Measurements from ENCODE around the gene SORCS3.

The SORCS3 gene

DNA sequence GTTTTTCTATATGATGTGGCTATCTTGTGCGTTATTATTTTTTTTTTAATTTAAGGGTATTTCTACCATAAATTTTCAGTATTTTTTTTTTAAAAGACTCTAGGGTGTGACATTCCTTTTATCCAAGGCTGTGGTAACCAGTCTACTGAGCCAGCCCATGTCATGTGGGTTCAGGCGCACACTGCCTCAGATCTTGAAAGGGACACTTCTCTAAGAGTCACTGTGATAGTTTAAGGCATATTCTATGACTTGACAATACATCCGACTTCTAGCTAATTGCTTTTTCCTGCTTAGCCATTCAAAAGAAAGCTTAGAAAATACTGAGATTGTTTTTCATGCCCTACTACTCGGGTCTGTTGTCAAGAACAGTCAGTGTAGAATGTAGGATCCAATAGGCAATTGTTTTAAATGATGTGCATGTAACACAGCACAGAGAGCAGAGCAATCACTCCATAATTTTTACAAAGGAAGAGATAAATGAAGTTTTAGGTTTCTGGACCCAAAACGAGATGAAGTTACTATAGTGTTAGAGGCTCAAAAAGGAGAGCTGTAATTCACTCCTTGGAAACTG lies 263.7 kb downstream of the SORCS3 start:
- no peaks in the 10 kb centered on the region for H3K36me3 ChIP-seq (ENCODE audit: insufficient read depth, low read length)
- no peaks in the 10 kb centered on the region for H3K27me3 ChIP-seq (ENCODE audit: control insufficient read depth, insufficient read depth, low read length)
- no peak overlapping the region for H3K4me3 ChIP-seq (ENCODE audit: low read length)
- no peak overlapping the region for H3K9ac ChIP-seq (ENCODE audit: low read depth, low read length)
- H3K4me2 ChIP-seq (ENCODE audit: low read length): no peak overlapping the region
- H3K9me3 ChIP-seq (replicated peaks; ENCODE audit: low read length): no peaks in the 10 kb centered on the region
- H3K4me1 ChIP-seq (ENCODE audit: control insufficient read depth, insufficient read depth, low read length): no peaks in the 10 kb centered on the region

DNA sequence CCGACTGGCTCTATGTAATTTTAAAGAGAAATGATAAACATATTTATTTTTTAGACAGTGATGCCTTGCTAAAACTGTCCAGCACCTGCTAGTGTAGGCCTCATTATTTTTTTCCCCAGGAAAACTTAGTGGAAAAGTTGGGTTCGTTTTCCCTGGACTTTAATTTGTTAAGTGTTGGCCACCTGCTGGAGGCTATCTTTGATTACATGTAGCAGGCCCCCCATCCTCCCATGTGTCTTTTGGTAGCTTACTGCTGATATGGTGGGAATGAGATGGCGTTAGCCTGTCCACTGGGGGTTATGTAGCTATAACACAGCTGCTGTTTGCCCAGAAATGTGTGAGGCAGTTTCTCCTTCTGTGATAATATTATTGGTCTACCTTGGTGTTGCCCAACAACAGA lies 265.0 kb downstream of the SORCS3 start:
- H3K4me1 ChIP-seq (ENCODE audit: control insufficient read depth, insufficient read depth, low read length): no peaks in the 10 kb centered on the region
- H3K9me3 ChIP-seq (replicated peaks; ENCODE audit: low read length): no peaks in the 10 kb centered on the region
- H3K4me3 ChIP-seq (ENCODE audit: low read length): no peak overlapping the region
- H3K4me2 ChIP-seq (ENCODE audit: low read length): no peak overlapping the region
- H3K36me3 ChIP-seq (ENCODE audit: insufficient read depth, low read length): no peaks in the 10 kb centered on the region
- H3K27me3 ChIP-seq (ENCODE audit: control insufficient read depth, insufficient read depth, low read length): no peaks in the 10 kb centered on the region
- H3K9ac ChIP-seq (ENCODE audit: low read depth, low read length): no peak overlapping the region

DNA sequence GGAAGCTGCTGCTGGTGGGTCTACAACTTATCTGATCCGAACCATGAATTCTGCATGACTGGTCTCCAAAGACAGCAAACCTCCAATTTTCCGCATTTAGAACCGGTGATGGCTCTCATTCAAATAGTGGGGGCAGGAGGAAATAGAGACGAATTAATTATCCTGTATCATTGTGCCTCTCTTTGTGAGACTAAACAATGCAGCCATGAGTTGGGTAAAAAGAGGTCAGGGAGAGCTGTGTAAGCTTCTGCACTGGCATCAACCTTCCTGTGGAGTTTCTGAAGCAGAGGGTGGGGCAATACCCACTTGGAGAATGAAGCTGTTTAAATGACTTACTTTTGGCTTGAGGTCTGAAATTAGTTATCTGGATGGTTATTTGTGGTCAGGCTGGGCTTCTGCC lies 266.4 kb downstream of the SORCS3 start:
- no peak overlapping the region for H3K4me2 ChIP-seq (ENCODE audit: low read length)

DNA sequence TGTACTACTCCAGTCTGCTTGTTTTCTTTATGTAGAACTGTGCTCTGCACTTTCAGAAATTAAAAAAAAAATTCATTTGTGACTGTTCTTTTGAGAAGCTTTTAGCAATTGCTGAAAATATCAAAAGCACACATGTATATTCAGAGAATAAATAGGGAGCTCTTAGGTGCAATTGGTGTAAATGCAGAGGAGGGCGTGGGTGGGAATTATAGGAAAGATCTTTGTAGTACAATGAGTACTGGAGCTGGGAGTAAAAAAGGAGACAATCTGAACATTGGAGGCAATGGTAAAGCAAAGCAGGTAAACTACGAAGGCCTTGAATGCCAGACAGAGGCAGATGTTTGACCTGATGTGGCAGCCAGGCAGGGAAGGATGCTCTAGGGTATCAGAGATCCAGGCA lies 267.5 kb downstream of the SORCS3 start:
- H3K9me3 ChIP-seq (replicated peaks; ENCODE audit: low read length): no peaks in the 10 kb centered on the region
- H3K4me2 ChIP-seq (ENCODE audit: low read length): no peak overlapping the region
- H3K4me1 ChIP-seq (ENCODE audit: control insufficient read depth, insufficient read depth, low read length): no peaks in the 10 kb centered on the region
- H3K27me3 ChIP-seq (ENCODE audit: control insufficient read depth, insufficient read depth, low read length): no peaks in the 10 kb centered on the region
- no peak overlapping the region for H3K9ac ChIP-seq (ENCODE audit: low read depth, low read length)
- no peak overlapping the region for H3K4me3 ChIP-seq (ENCODE audit: low read length)
- no peaks in the 10 kb centered on the region for H3K36me3 ChIP-seq (ENCODE audit: insufficient read depth, low read length)

More for the DNA sequence above, 266.4 kb downstream of the SORCS3 start:
- H3K4me3 ChIP-seq (ENCODE audit: low read length): no peak overlapping the region
- no peaks in the 10 kb centered on the region for H3K9me3 ChIP-seq (replicated peaks; ENCODE audit: low read length)
- H3K4me1 ChIP-seq (ENCODE audit: control insufficient read depth, insufficient read depth, low read length): no peaks in the 10 kb centered on the region
- H3K36me3 ChIP-seq (ENCODE audit: insufficient read depth, low read length): no peaks in the 10 kb centered on the region
- no peak overlapping the region for H3K9ac ChIP-seq (ENCODE audit: low read depth, low read length)
- no peaks in the 10 kb centered on the region for H3K27me3 ChIP-seq (ENCODE audit: control insufficient read depth, insufficient read depth, low read length)

DNA sequence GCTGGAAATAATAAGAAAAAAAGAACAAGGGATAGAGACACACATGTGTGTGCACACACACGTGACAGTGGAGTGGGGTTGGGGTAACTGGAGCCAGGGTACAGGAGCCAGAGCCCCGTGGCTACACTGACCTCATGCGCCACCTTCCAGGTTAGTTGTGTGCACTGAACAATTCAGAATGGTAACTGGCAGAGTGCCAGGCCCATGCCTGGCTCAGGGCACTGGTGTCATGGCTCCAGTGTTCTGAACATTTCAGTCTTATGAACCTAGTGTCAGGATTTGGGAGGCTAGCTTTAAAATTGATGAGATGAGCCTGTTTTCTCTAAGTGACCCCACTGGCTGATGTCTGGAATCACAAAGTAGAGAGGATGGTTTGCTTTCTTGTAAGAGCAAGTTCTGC lies 269.6 kb downstream of the SORCS3 start:
- Histone ChIP-seq H3K27me3 (ENCODE audit: control insufficient read depth, insufficient read depth, low read length) (no peaks in the 10 kb centered on the region), H3K9me3 (replicated peaks; ENCODE audit: low read length) (no peaks in the 10 kb centered on the region), H3K36me3 (ENCODE audit: insufficient read depth, low read length) (no peaks in the 10 kb centered on the region), H3K4me1 (ENCODE audit: control insufficient read depth, insufficient read depth, low read length) (no peaks in the 10 kb centered on the region), H3K4me3 (ENCODE audit: low read length) (no peak overlapping the region), H3K9ac (ENCODE audit: low read depth, low read length) (no peak overlapping the region), H3K4me2 (ENCODE audit: low read length) (no peak overlapping the region)

DNA sequence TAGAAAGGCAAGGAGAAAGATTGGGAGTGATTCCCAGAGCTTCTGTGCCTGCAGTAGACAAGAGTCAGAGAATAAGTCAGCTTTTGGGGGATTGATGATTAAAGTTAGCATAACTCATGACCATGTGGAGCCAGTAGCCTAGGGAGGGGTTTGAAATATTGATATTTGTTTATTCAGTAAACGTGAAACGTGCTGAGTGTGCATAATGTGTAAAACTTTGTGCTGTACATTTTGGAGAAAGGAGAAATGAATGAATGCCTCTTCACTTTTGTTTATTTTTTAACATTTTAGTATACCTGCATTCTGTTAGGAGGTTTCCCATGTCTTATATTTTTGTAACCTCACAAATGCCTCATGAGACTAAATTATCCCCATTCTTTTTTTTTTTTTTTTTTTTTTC lies 272.3 kb downstream of the SORCS3 start:
- H3K4me2 ChIP-seq (ENCODE audit: low read length): no peak overlapping the region
- no peak overlapping the region for H3K9ac ChIP-seq (ENCODE audit: low read depth, low read length)
- H3K4me3 ChIP-seq (ENCODE audit: low read length): no peak overlapping the region
- H3K27me3 ChIP-seq (ENCODE audit: control insufficient read depth, insufficient read depth, low read length): no peaks in the 10 kb centered on the region
- H3K4me1 ChIP-seq (ENCODE audit: control insufficient read depth, insufficient read depth, low read length): no peaks in the 10 kb centered on the region
- no peaks in the 10 kb centered on the region for H3K36me3 ChIP-seq (ENCODE audit: insufficient read depth, low read length)
- H3K9me3 ChIP-seq (replicated peaks; ENCODE audit: low read length): no peaks in the 10 kb centered on the region

DNA sequence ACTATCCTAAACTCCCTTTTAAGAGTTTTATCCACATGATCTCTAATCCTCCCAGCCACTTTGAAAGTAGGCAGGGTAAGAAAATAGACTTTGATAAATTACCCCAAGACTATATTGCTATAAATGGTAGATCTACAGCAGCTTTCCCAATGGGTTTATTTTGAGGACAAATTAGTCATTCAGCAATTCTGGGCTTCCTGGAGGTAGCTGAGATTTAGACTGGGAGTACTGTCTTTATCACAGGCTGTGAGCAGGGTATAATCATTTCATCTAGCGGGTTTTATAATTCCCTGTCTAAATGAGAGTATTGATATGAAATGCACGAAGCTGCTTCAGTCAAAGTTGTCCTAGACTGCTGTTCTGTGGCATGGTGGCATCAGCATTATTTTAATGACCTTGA lies 279.4 kb downstream of the SORCS3 start:
- no peak overlapping the region for H3K4me3 ChIP-seq (ENCODE audit: low read length)
- H3K27me3 ChIP-seq (ENCODE audit: control insufficient read depth, insufficient read depth, low read length): no peaks in the 10 kb centered on the region
- H3K9ac ChIP-seq (ENCODE audit: low read depth, low read length): no peak overlapping the region
- H3K4me2 ChIP-seq (ENCODE audit: low read length): no peak overlapping the region
- no peaks in the 10 kb centered on the region for H3K9me3 ChIP-seq (replicated peaks; ENCODE audit: low read length)
- H3K36me3 ChIP-seq (ENCODE audit: insufficient read depth, low read length): no peaks in the 10 kb centered on the region
- no peaks in the 10 kb centered on the region for H3K4me1 ChIP-seq (ENCODE audit: control insufficient read depth, insufficient read depth, low read length)

DNA sequence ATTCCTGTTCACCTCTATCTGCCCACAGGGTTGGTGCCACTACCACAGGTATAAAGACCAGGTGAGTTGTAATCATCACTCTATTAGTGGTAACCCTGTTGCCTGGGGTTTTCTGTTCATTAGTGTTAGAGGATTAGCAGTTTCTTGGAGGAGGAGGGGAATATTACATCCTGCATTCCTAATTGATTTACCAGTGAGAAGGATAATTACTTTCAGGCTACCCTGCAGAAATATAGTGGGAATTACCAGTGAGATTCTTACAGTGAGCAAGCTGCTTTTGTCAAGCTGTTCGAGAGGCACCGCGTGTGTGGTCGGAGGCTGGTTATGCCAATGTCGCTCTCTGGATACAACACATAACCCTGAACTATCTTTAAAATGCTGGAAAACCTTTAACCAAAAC lies 280.7 kb downstream of the SORCS3 start:
- H3K4me1 ChIP-seq (ENCODE audit: control insufficient read depth, insufficient read depth, low read length): no peaks in the 10 kb centered on the region
- no peaks in the 10 kb centered on the region for H3K27me3 ChIP-seq (ENCODE audit: control insufficient read depth, insufficient read depth, low read length)
- H3K9me3 ChIP-seq (replicated peaks; ENCODE audit: low read length): no peaks in the 10 kb centered on the region
- no peak overlapping the region for H3K9ac ChIP-seq (ENCODE audit: low read depth, low read length)
- H3K36me3 ChIP-seq (ENCODE audit: insufficient read depth, low read length): no peaks in the 10 kb centered on the region
- no peak overlapping the region for H3K4me2 ChIP-seq (ENCODE audit: low read length)
- H3K4me3 ChIP-seq (ENCODE audit: low read length): no peak overlapping the region

DNA sequence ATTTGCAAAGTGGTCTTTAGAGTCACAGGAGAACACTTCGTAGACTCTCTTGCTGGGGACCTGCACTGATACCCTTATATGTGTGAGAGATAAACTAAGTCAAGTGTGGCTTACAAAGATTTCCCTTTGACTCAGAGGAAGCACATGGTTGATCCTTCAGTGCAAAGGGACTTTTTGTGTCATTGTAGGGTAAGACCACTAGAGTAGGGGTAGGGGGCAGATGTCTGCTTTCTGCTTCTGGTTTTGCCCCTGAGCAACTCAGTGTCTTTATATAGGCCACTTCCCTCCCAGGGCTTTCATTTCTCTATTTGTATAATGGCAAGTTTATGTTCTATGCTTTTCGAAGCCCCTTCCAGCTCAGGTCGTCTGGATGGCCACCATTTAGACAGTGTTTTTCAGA lies 281.7 kb downstream of the SORCS3 start:
- Histone ChIP-seq H3K36me3 (ENCODE audit: insufficient read depth, low read length) (no peaks in the 10 kb centered on the region), H3K4me1 (ENCODE audit: control insufficient read depth, insufficient read depth, low read length) (no peaks in the 10 kb centered on the region), H3K4me3 (ENCODE audit: low read length) (no peak overlapping the region), H3K4me2 (ENCODE audit: low read length) (no peak overlapping the region), H3K27me3 (ENCODE audit: control insufficient read depth, insufficient read depth, low read length) (no peaks in the 10 kb centered on the region), H3K9me3 (replicated peaks; ENCODE audit: low read length) (no peaks in the 10 kb centered on the region), H3K9ac (ENCODE audit: low read depth, low read length) (no peak overlapping the region)

DNA sequence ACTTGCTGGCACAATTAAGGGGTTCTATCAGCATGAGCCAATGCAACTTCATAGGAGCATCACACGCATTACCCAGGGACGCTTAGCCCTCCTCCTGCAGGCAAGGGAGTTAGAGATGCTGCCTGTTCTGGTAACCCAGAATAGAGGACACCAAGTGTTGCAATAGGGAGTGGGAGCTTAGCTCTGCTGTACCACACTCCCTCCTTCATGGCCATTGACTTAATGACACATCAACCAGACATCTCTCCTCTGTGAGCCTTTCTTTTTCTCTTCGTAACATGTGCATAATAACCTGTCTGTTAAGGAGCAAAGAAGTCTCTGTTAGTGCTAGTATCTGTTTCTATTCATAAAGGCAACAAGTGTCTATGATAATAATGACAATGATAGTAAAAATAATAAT lies 282.4 kb downstream of the SORCS3 start:
- Histone ChIP-seq H3K4me3 (ENCODE audit: low read length) (no peak overlapping the region), H3K9ac (ENCODE audit: low read depth, low read length) (no peak overlapping the region), H3K4me2 (ENCODE audit: low read length) (no peak overlapping the region), H3K4me1 (ENCODE audit: control insufficient read depth, insufficient read depth, low read length) (no peaks in the 10 kb centered on the region), H3K36me3 (ENCODE audit: insufficient read depth, low read length) (no peaks in the 10 kb centered on the region), H3K9me3 (replicated peaks; ENCODE audit: low read length) (no peaks in the 10 kb centered on the region), H3K27me3 (ENCODE audit: control insufficient read depth, insufficient read depth, low read length) (no peaks in the 10 kb centered on the region)

DNA sequence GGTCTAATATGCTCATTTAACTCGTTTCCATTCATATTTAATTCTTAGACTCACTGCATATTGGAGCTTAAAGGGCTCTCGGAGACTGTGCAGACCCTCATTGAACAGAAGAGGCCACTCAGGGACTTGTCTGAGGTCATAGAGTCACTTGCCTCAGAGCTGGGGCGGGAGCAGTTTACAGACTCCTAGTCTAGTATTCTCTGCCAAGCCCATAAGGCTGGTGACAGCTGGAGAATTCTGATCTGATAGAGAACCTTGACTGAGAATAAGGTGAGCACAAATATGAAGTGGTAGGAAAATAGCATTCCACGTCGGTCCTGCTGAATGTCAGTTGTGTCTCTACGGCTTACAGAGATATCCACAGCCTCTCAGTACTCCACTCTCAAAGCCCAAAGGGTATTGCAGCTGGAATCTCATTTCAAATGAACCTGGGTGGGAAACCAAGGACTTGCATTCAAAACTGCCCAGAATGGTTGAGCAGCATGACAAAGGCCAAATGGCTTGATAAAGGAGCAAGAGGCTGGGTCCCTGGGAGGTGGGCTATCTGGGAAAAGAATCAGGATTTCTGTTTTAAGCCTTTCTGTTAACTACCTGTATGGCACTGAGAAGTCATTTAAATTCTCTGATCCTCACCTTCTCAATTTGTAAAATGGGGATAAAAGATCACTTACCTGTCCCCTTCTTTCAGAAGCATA lies 283.2 kb downstream of the SORCS3 start:
- no peaks in the 10 kb centered on the region for H3K36me3 ChIP-seq (ENCODE audit: insufficient read depth, low read length)
- H3K4me1 ChIP-seq (ENCODE audit: control insufficient read depth, insufficient read depth, low read length): no peaks in the 10 kb centered on the region
- no peak overlapping the region for H3K4me2 ChIP-seq (ENCODE audit: low read length)
- H3K9me3 ChIP-seq (replicated peaks; ENCODE audit: low read length): no peaks in the 10 kb centered on the region
- no peaks in the 10 kb centered on the region for H3K27me3 ChIP-seq (ENCODE audit: control insufficient read depth, insufficient read depth, low read length)
- H3K9ac ChIP-seq (ENCODE audit: low read depth, low read length): no peak overlapping the region
- no peak overlapping the region for H3K4me3 ChIP-seq (ENCODE audit: low read length)

DNA sequence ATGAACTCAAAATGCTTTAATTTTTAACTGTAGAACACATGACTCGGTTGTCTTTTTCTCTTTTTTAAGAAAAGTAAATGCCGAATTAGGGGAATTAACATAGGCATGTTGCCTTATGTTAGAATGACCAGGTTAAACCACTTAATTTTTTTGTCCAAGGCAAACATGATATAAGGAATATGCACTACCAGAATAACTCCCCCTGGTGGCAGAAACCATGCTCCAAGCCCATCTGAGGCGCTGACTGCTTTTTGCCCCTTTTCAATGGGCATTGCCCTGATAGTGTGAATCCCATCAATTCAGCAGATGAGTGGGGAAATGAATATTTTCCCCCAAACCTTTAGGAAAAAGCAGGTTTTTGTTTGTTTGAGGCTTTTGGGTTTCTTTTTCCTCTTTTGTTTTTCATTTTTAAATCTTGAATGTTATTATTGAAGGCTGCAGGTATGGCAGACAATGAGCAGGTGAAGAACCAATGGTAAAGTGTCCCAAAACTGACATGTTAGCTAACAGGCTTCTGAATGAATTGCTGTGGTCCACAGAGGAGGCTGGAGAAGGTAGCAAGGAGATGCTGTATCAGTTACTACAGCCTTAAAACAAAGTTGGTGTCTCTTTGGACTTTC lies 284.3 kb downstream of the SORCS3 start:
- no peaks in the 10 kb centered on the region for H3K27me3 ChIP-seq (ENCODE audit: control insufficient read depth, insufficient read depth, low read length)
- no peak overlapping the region for H3K4me3 ChIP-seq (ENCODE audit: low read length)
- no peaks in the 10 kb centered on the region for H3K4me1 ChIP-seq (ENCODE audit: control insufficient read depth, insufficient read depth, low read length)
- H3K4me2 ChIP-seq (ENCODE audit: low read length): no peak overlapping the region
- no peaks in the 10 kb centered on the region for H3K36me3 ChIP-seq (ENCODE audit: insufficient read depth, low read length)
- no peak overlapping the region for H3K9ac ChIP-seq (ENCODE audit: low read depth, low read length)
- no peaks in the 10 kb centered on the region for H3K9me3 ChIP-seq (replicated peaks; ENCODE audit: low read length)

Measured in skeletal muscle satellite cell (primary cell).